H1 (cell line): Measurements from ENCODE around the gene TTBK2. TPM values are rescaled to one million over a fixed set of nuclear protein-coding genes. Genes with fewer than 3 reads are reported as not detected.

ENCODE experiments used
- BACH1 ChIP-seq: IDR thresholded peaks from 2 replicates; pipeline ENCODE4 v1.6.1; 2012; ENCODE audit warnings: low read length, improper control_type of control experiment
- EGR1 ChIP-seq: IDR thresholded peaks from 2 replicates; pipeline ENCODE4 v1.6.1; 2011; ENCODE audit warnings: low read depth, low read length, borderline replicate concordance
- JUND ChIP-seq: IDR thresholded peaks from 2 replicates; pipeline ENCODE4 v1.6.1; 2011; ENCODE audit warnings: mild to moderate bottlenecking, improper control_type of control experiment, low read length
- POU5F1 ChIP-seq: IDR thresholded peaks from 2 replicates; pipeline ENCODE4 v1.6.1; 2011; ENCODE audit warnings: low read depth, mild to moderate bottlenecking, low read length, moderate library complexity
- SUZ12 ChIP-seq: fragments of 200-600 bp; sonication (generic); IDR thresholded peaks from 2 replicates; pipeline ENCODE4 v1.6.1; 2012; ENCODE audit warnings: mild to moderate bottlenecking, inconsistent platforms, low read length, moderate library complexity, mixed read lengths
- polyA plus RNA-seq, 7 experiments: library from polyadenylated mRNA; depleted of rRNA in 3 of 7; stranded (reverse) in 5 of 7; unstranded in 2 of 7; fragments of >200 nt in 5 of 7; fragments of 200-250 nt in 2 of 7; gene quantifications; 1 replicate in 5 of 7; 2 replicates in 1 of 7; 4 replicates in 1 of 7; pipeline versions ENCODE4 v1.2.1 to v1.2.3, GENCODE V29; 2011 to 2013; ENCODE audit warnings: missing spikeins in 2 of 7, mixed read lengths in 2 of 7
- total RNA-seq: library from RNA; stranded (reverse); fragmentation: NEBNext Ultra II Directional; extraction: Animal tissue kit (Norgen Biotek cat#: 25700); gene quantifications from 2 replicates; pipeline ENCODE4 v1.2.1, GENCODE V29; 2021
- TF ChIP-seq, protein P1 (sequence below): IDR thresholded peaks from 2 replicates; pipeline ENCODE4 v1.6.1; 2012; ENCODE audit warnings: inconsistent platforms

TTBK2 gene
- total and polyA plus RNA-seq, 2 of the 8 experiments (the other 6 are each of a cell fraction or from before 2014, with no cell fraction given) = 2.7 to 18.2 TPM

DNA sequence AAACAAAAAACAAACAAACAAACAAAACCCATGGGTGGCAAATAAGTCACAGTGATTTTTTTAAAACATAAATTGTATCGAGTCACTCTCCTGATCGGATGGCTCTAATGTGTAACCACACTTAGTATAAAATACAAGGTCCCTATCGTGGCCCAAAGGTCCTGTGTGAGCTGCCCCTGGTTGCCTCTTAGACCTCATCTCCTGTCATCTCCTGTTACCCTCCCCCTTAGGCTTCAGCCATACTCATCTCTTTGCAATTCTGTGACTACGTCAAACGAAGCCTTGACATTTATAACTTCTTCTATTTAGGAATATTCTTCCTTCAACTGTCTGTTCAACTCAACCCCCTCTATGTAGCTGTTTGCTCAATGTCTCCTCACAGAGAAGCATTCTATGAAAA, 43.9 kb upstream of the TTBK2 start (continued):
- no peak for TF ChIP-seq POU5F1
- no peak for TF ChIP-seq SUZ12
- no peak for TF ChIP-seq JUND
- TF ChIP-seq, protein P1, sequence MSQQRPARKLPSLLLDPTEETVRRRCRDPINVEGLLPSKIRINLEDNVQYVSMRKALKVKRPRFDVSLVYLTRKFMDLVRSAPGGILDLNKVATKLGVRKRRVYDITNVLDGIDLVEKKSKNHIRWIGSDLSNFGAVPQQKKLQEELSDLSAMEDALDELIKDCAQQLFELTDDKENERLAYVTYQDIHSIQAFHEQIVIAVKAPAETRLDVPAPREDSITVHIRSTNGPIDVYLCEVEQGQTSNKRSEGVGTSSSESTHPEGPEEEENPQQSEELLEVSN = no peak
- TF ChIP-seq EGR1 = no peak
- TF ChIP-seq BACH1 = no peak
